Activated naive CD8-positive, alpha-beta T cell treated with anti-CD3 and anti-CD28 coated beads, Interleukin-2, amount 50 U/mL, for 16 hours (primary cell): ENCODE measurements around the gene ARID3A.
"Not testable (repeated sequence)": the region's sequence is repeated elsewhere in the genome, so short reads cannot be mapped to it uniquely, and the experiment has no call there.

Experiments
- DNase-seq: peaks from one replicate; pipeline ENCODE4 v3.0.0-alpha.2; 2020; ENCODE audit warnings: low read depth, low spot score

The ARID3A gene

GRCh38 chr19:945401-946252 lies 19.8 kb downstream of the ARID3A start:
- DNase-seq, result no peak

DNA sequence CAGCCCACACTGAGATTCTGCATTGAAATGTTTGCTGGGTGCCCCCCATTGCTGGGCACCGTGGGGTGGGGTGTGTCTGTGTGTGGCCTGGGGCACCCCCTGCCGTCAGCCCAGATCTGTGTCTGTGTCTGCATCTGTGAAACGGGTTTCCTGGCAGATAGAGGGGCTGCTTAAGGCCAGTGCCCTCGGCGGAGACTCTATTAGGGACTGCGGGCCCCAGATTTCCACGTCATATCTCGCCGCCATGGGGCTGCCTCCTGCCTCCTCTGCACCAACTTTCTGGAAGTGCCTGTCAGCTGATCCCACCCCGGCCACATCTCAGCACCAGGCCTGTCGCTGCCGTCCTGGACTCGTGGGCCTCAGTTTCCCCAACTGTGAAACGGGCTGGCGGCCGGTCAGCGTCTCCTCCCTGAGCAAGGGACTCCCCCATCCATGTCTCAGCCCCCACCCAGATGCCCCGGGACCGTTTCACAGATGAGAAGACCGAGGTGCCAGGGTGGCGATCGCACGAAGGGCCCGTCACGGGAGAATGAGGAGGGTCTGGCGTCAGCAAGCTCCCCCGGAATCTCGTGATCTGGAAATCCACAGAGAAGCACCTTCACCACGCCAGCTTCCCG lies 21.4 kb downstream of the ARID3A start:
- DNase-seq, result no peak

DNA sequence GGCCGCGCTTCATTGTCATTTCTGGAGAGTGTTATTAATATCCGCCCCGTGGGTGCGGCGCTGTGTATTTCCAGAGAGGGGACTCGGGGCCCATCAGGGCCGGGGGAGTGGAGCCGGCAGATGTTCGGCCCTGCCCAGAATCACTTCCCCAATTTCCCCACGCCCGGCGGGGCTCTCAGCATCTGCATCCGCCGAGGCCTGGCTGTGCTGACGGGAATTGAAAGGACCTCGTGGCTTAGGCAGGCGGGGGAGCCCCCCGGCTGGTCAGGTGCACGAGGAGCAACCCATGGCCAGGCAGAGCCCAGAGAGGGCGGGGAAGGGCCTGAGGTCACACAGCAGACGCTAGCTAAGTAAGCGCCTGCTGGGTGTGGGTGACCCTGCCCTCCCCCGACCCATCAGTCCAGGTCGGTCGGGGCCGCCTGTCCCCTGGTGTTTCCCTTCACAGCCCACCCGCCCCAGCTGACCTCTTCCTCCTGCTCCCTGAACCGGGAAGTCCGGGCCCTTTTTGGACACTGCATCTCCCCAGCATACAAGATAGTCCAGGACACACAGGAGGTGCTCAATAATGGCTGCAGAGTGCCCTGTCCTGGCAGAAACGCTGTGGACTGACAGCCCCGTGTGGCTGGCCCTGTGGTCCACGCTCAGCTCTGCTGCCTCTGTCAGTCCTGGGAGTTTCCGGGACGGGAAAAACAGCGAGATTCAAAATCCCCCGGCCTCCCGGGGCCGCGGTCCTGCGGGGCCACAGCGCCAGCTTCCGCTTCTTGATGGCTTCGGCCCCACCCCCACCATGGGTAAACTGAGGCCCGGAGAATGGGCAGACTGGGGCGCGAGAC lies 22.1 kb downstream of the ARID3A start:
- DNase-seq, result no peak

DNA sequence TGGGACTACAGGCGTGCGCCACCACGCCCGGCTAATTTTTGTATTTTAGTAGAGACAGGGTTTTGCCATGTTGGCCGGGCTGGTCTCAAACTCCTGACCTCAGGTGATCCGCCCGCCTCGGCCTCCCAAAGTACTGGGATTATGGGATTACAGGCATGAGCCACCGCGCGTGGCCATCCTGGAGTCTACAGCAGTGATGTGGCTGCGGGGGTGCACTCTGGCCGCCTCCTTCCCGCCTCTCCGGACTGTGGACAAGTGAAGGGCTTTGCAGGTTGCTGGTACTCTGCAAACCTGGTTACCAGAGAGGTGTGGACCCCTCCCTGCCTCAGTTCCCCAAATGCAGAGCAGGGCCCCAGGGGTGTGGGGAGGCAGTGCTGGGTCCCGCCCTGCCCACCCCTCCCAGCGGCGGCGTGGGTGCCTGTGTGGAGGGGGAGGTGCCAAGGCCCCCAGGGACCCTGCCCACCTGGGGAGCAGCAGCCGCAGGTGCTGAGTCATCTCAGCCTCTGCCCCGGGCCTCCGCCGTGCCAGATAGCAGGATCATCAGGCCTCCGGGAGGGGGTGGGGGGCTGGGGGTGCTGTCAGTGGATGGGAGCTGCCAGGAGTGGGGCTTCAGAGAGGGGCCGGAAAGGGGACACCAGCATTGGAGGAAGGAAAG lies 23.1 kb downstream of the ARID3A start:
- DNase-seq, result no peak

- no peak for DNase-seq
Measured at GRCh38 chr19:950352-951066, 24.7 kb downstream of the ARID3A start.

DNA sequence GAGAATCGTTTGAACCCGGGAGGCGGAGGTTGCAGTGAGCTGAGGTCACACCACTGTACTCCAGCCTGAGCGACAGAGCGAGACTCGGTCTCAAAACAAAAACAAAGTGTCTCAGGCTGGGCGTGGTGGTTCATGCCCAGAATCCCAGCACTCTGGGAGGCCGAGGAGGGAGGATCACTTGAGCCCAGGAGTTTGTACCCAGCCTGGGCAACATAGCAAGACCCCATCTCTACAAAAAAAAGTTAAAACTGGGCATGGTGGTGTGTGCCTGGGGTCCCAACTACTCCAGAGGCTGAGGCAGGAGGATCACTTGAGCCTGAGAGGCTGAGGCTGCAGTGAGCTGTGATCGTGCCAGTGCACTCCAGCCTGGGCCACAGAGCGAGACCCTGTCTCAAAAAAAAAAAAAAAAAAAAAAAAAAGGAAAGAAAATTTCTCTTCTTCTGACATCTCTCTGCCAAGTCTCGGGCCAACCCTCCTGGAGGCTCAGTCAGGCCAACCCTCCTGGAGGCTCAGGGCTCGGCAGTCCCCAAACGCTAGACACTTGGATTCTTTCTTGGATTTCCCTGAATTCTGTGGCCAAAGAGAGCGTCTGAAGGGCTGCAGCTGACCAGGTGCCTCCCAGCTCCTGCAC lies 26.3 kb downstream of the ARID3A start:
- no peak for DNase-seq

- DNase-seq, result no peak
Measured at GRCh38 chr19:952680-953444, 27.0 kb downstream of the ARID3A start.

GRCh38 chr19:953445-954271 lies 27.8 kb downstream of the ARID3A start:
- no peak for DNase-seq

DNA sequence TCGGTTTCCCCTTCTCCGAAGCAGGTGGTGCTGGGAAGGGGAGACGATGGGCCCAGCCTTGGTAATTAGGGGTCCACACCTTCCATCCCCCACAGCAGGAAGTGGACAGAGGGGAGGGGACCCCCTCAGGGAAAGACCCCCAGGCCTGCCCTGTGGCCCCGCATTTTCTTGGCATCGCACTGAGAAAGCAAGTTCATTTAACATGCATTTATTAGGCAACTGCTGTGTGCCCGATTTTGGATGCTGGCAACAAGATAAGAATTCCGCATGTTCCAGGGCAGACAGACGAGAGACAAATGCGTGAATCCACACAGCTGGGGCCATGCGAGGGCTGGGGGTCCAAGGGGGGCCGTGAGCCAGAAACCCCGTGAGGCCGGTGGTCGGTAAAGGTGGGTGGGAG lies 28.4 kb downstream of the ARID3A start:
- DNase-seq, result no peak

GRCh38 chr19:954672-955494 lies 29.0 kb downstream of the ARID3A start:
- no peak for DNase-seq

DNA sequence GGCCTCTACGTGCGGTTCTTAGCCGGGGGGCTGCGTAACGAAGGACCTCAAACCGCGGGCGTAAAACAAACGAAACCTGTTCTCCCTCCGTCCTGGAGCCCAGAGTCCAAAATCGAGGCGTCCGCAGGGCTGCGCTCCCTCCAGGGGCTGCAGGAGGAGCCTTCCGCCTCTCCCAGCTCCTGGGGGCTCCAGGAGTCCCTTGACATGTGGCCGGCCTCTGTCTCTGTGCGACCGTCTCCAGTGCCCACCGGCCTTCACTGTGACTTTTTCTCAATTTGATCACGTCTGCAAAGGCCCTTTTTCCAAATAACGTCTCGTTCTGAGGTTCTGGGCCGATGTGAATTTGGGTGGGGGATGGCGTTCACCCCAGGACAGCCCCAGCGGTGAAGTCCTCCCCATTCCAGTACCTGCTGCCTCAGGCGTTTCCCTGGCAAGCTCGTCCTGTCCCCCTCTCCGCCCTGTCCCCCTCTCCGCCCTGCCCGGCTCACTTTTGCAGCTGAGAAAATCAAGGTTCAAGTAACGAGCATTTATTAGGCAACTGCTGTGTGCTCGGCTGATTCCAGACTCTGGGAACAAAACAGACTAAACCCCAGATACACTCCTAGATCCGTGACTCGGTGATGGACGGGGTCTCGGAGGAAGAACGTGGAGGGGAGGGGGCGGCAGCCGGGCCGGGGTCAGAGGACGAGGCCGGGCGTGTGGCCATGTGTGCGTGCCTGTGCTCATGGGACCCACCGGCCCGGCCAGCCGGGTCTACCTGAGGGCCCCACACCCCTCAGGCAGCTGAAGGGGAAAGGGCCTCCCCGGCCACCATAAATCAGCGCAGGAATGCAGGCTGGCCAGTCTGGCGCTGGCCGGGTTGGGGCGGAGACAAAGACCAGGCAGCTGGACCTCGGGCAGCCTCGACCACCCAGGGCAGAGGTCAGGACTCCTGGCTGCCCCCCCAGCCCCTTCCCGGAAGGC lies 30.2 kb downstream of the ARID3A start:
- no peak for DNase-seq

GRCh38 chr19:956766-957440 lies 31.1 kb downstream of the ARID3A start:
- no peak for DNase-seq

DNA sequence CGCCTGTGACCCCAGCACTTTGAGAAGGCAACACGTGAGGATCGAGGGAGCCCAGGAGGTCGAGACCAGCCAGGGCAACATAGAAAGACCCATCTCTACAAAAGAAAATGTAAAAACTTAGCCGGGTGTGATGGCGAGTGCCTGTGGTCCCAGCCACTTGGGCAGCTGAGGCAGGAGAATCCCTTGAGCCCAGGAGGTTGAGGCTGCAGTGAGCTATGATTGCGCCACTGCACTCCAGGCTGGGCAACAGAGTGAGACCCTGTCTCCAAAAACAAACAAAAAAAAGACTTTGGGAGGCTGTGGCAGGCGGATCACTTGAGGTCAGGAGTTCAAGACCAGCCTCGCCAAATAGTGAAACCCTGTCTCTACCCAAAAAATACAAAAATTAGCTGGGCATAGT lies 31.7 kb downstream of the ARID3A start:
- not testable (repeated sequence) for DNase-seq

- DNase-seq, result no peak
Measured at GRCh38 chr19:958967-959855, 33.4 kb downstream of the ARID3A start.

DNA sequence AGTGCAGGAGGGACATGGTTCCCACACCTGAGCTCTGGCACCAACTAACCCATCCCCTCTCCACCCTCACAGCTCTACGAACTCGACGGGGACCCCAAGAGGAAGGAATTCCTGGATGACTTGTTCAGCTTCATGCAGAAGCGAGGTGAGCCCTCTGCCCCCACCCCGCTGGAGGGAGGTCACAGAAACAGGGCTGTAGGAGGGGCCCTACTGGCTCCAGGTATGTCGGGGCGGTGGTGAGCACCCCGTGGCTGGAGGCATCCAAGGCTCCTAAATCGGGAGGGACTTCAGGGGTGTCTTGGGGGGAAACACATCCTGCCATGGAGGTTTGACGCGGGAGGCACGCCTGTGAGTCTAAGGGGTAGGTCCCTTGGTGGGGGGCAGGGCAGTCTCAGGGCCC lies 34.2 kb downstream of the ARID3A start:
- DNase-seq, result no peak

DNA sequence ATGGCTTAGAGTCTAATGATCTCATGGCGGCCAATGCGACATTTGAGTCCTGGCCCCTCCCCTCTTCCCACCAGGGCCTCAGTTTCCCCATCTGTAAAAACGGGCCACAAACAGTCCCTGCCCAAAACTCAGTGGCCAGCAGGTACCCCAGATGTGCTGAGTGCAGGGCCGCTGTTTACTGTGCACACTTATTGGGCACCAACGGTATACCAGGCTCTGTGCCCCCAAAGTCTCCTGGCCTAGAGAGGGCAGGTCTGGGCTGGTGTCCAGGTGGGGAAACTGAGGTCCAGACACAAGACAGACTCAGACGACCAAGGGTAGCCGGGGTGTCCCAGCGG lies 34.7 kb downstream of the ARID3A start:
- DNase-seq, result no peak
